ENCODE measurements around the gene SRRM5.

The SRRM5 gene

GRCh38 chr19:43569657-43570056 is 42.2 kb upstream of the SRRM5 start:
- Histone ChIP-seq H3K27me3 (replicated peaks; ENCODE audit: control insufficient read depth, insufficient read depth, low read length) (no peaks in the 10 kb centered on the region), H3K36me3 (ENCODE audit: control insufficient read depth, insufficient read depth, low read length) (no peaks in the 10 kb centered on the region; the same call in 1 of the 2 replicates), H3K4me3 (replicated peaks; ENCODE audit: low read depth, low read length) (no peak overlapping the region)
- DNase-seq (ENCODE audit: extremely low read depth, insufficient read length), result no peak
- no peak for TF ChIP-seq CTCF (IDR thresholded peaks at IDR 0.05; ENCODE audit: insufficient read depth, low read length, poor library complexity, severe bottlenecking)

DNA sequence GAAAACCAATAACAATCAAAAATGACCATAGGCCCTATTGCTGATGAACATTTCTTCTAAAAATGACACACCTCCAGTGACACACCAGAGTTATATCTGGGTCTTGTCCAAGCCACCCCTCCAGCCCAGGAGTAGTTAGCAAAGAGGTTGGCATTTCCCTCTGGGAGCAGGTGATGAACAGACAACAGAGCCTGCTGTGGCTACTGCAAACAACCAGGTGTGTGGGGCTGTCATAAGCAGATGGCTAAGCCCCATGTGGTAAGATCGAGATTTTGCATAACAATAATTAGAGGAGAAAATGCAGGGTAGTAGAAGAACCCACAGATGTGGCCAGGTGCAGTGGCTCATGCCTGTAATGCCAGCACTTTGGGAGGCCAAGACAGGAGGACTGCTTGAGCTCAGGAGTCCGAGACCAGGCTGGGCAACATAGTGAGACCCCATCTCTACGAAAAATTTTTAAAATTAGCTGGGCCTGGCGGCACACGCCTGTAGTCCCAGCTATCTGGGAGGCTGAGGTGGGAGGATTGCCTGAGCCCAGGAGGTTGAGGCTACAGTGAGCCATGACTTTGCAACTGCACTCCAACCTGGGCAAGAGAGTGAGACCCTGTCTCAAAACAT is 41.6 kb upstream of the SRRM5 start:
- TF ChIP-seq CTCF (IDR thresholded peaks at IDR 0.05; ENCODE audit: insufficient read depth, low read length, poor library complexity, severe bottlenecking), result no peak
- DNase-seq (ENCODE audit: extremely low read depth, insufficient read length), result no peak
- no peaks in the 10 kb centered on the region; the same call in 1 of the 2 replicates for H3K36me3 ChIP-seq (ENCODE audit: control insufficient read depth, insufficient read depth, low read length)
- no peak overlapping the region for H3K4me3 ChIP-seq (replicated peaks; ENCODE audit: low read depth, low read length)
- H3K27me3 ChIP-seq (replicated peaks; ENCODE audit: control insufficient read depth, insufficient read depth, low read length), result no peaks in the 10 kb centered on the region

GRCh38 chr19:43572171-43572588 is 39.7 kb upstream of the SRRM5 start:
- DNase-seq (ENCODE audit: extremely low read depth, insufficient read length), result no peak

DNA sequence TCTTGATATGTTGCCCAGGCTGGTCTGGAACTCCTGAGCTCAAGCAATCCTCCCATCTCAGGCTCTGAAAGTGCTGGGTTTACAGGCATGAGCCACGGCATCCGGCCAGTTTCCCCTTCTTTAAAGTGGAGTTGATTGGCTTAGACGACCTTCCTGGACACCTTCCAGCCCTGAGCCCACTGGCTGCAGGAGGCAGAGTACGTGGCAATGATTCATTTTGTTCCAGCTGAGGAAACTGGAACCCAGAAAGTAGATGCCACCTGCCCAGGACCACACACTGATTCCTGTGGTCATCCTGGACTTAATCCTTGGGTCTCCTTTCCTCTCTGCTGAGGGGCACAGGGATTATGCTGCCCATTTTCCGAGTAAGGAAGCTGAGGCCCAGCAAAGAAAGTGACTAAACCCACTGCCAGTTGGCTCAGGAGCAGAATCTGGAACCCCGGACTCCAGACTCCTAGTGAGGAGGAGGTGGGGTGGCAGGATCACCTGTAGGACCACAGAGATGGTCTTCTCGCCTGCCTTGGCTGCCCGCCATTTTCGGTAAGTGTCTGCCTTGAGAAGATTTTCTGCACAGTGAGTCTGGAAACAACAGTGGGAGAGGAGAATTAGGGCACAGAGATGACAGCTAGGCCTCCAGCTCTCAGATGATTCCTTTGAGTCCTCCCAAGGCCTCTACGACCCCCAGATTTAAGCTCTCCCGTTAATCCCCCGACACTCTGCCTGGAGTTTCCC is 37.3 kb upstream of the SRRM5 start:
- H3K4me3 ChIP-seq (replicated peaks; ENCODE audit: low read depth, low read length), result peak overlapping the region; percentile 82
- no peak for TF ChIP-seq CTCF (IDR thresholded peaks at IDR 0.05; ENCODE audit: insufficient read depth, low read length, poor library complexity, severe bottlenecking)
- no peak for DNase-seq (ENCODE audit: extremely low read depth, insufficient read length)

More at GRCh38 chr19:43572171-43572588, 39.7 kb upstream of the SRRM5 start:
- TF ChIP-seq CTCF (IDR thresholded peaks at IDR 0.05; ENCODE audit: insufficient read depth, low read length, poor library complexity, severe bottlenecking), result no peak
- H3K27me3 ChIP-seq (replicated peaks; ENCODE audit: control insufficient read depth, insufficient read depth, low read length), result no peaks in the 10 kb centered on the region
- no peak overlapping the region for H3K4me3 ChIP-seq (replicated peaks; ENCODE audit: low read depth, low read length)
- no peaks in the 10 kb centered on the region; the same call in 1 of the 2 replicates for H3K36me3 ChIP-seq (ENCODE audit: control insufficient read depth, insufficient read depth, low read length)

GRCh38 chr19:43575156-43575950 is 36.5 kb upstream of the SRRM5 start, which contains the start of the genes PINLYP and XRCC1:
Gene PINLYP (plus strand): TSS chr19:43575801. CDS start chr19:43577192, 1,391 bp downstream.
Gene XRCC1 (minus strand): TSS chr19:43575527. CDS start chr19:43575458, 69 bp downstream.
- TF ChIP-seq CTCF (IDR thresholded peaks at IDR 0.05; ENCODE audit: insufficient read depth, low read length, poor library complexity, severe bottlenecking), result no peak

More for the DNA sequence above, 37.3 kb upstream of the SRRM5 start:
- Histone ChIP-seq H3K36me3 (ENCODE audit: control insufficient read depth, insufficient read depth, low read length) (no peaks in the 10 kb centered on the region; the same call in 1 of the 2 replicates), H3K27me3 (replicated peaks; ENCODE audit: control insufficient read depth, insufficient read depth, low read length) (no peaks in the 10 kb centered on the region)

More at GRCh38 chr19:43575156-43575950, 36.5 kb upstream of the SRRM5 start, which contains the start of the genes PINLYP and XRCC1:
- peak; percentile 98 for DNase-seq (ENCODE audit: extremely low read depth, insufficient read length)
- Histone ChIP-seq H3K4me3 (replicated peaks; ENCODE audit: low read depth, low read length) (peak within 1 kb of the TSS; percentile 82), H3K36me3 (ENCODE audit: control insufficient read depth, insufficient read depth, low read length) (no peaks in the 10 kb centered on the region; the same call in 1 of the 2 replicates), H3K27me3 (replicated peaks; ENCODE audit: control insufficient read depth, insufficient read depth, low read length) (no peaks in the 10 kb centered on the region)
